CMK (cell line): ENCODE measurements around the gene NOM1.

Experiments used
- DNase-seq: peaks from one replicate; pipeline ENCODE4 v3.0.0-alpha.2; 2010; ENCODE audit warnings: low read depth

Gene NOM1

GRCh38 chr7:157005456-157006204 is 56.1 kb downstream of the NOM1 start:
- DNase-seq = no peak

- DNase-seq = no peak
Measured at GRCh38 chr7:157006205-157006747, 56.8 kb downstream of the NOM1 start.

- no peak for DNase-seq
Measured at GRCh38 chr7:157006829-157007469, 57.4 kb downstream of the NOM1 start.

GRCh38 chr7:157007470-157008066 is 58.1 kb downstream of the NOM1 start:
- no peak for DNase-seq

- no peak for DNase-seq
Measured at GRCh38 chr7:157008206-157009169, 59.0 kb downstream of the NOM1 start.

- no peak for DNase-seq
Measured at GRCh38 chr7:157009170-157009777, 59.8 kb downstream of the NOM1 start.

- DNase-seq = no peak
Measured at GRCh38 chr7:157009778-157010587, 60.5 kb downstream of the NOM1 start.

GRCh38 chr7:157010588-157011332 is 61.2 kb downstream of the NOM1 start, which contains the start of gene MNX1:
Gene MNX1 (minus strand): TSS chr7:157010663. CDS start chr7:157010350, 313 bp downstream.
- DNase-seq = no peak

GRCh38 chr7:157011333-157012112 is 62.0 kb downstream of the NOM1 start:
- no peak for DNase-seq

- no peak for DNase-seq
Measured at GRCh38 chr7:157012113-157012547, 62.6 kb downstream of the NOM1 start.

- DNase-seq = no peak
Measured at GRCh38 chr7:157013101-157013500, 63.6 kb downstream of the NOM1 start.

GRCh38 chr7:157013602-157014549 is 64.4 kb downstream of the NOM1 start:
- DNase-seq = no peak

GRCh38 chr7:157014635-157015555 is 65.4 kb downstream of the NOM1 start:
- DNase-seq = no peak

GRCh38 chr7:157016024-157016351 is 66.5 kb downstream of the NOM1 start:
- DNase-seq = no peak

GRCh38 chr7:157016352-157017041 is 67.0 kb downstream of the NOM1 start:
- no peak for DNase-seq

GRCh38 chr7:157017149-157017548 is 67.6 kb downstream of the NOM1 start:
- no peak for DNase-seq
